ENCODE results near the gene ADAMTS6.

DNA sequence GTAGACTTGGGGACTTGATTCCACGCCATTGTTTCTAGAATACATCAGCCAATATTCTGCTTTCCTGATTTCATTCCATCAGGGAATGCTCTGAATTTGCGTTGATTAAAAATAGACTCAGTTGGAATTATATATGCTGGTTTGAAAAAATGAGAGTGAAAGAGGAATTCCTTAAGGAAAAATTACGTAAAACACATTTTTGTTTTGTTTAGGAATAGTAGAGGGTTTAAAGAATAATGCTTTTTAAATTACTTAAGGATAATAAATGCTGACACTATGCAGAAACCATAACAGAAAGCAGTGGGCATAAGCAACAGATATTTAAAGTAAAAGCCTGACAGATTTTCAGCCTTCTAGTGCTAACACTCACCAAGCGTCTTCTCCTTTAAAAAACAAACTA is 235.0 kb downstream of the ADAMTS6 start:
- TF ChIP-seq, protein P1, sequence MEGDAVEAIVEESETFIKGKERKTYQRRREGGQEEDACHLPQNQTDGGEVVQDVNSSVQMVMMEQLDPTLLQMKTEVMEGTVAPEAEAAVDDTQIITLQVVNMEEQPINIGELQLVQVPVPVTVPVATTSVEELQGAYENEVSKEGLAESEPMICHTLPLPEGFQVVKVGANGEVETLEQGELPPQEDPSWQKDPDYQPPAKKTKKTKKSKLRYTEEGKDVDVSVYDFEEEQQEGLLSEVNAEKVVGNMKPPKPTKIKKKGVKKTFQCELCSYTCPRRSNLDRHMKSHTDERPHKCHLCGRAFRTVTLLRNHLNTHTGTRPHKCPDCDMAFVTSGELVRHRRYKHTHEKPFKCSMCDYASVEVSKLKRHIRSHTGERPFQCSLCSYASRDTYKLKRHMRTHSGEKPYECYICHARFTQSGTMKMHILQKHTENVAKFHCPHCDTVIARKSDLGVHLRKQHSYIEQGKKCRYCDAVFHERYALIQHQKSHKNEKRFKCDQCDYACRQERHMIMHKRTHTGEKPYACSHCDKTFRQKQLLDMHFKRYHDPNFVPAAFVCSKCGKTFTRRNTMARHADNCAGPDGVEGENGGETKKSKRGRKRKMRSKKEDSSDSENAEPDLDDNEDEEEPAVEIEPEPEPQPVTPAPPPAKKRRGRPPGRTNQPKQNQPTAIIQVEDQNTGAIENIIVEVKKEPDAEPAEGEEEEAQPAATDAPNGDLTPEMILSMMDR (IDR thresholded peaks at IDR 0.05) = no peak
- TF ChIP-seq ZFX (IDR thresholded peaks at IDR 0.05; ENCODE audit: borderline replicate concordance) = no peak

All from 22Rv1 (cell line).